PC-3 (cell line): ENCODE results near the gene RCN1. TPM values are rescaled to one million over a fixed set of nuclear protein-coding genes. Genes with fewer than 3 reads are reported as not detected.

ENCODE experiments used
- ATAC-seq: fragments of 200-7000 bp; cut with Tn5 transposase; 2 replicates; pipeline ENCODE4 v1.9.1; 2020; ENCODE audit warnings: mild to moderate bottlenecking, moderate library complexity
- BruUV-seq: library from RNA; stranded (reverse); fragments of 400-500 nt; replicated peaks from 2 replicates; lab custom pipeline; 2021; lab: Mats Ljungman, UMichigan
- CTCF ChIA-PET: fragments of 300-600 bp; sonication (Branson Sonifier 250); formaldehyde crosslinking; loops from one replicate; lab custom pipeline; 2022; ENCODE audit warnings: antibody characterized with exemption; lab: Charles Lee
- POLR2A ChIA-PET: fragments of 300-600 bp; sonication (Branson Sonifier 250); formaldehyde crosslinking; loops from one replicate; lab custom pipeline; 2022; ENCODE audit warnings: antibody characterized with exemption; ENCODE audit not compliant: unreplicated experiment; lab: Charles Lee
- DNase-seq: peaks from one replicate; pipeline ENCODE4 v3.0.0-alpha.2; 2015
- H2AFZ ChIP-seq: fragments of 300-600 bp; sonication (generic); 2 replicates; pipeline ENCODE4 v1.6.0; 2016; ENCODE audit warnings: antibody characterized with exemption, low read length
- H3F3A ChIP-seq: fragments of 300-600 bp; sonication (generic); one replicate; pipeline ENCODE4 v1.6.0; 2017; ENCODE audit warnings: antibody characterized with exemption, low read length, control low read depth, mild to moderate bottlenecking; ENCODE audit not compliant: unreplicated experiment
- H3K27ac ChIP-seq: fragments of 300-600 bp; sonication (generic); 2 replicates; pipeline ENCODE4 v1.5.1; 2016; ENCODE audit warnings: mild to moderate bottlenecking, low read length
- H3K27me3 ChIP-seq: fragments of 300-600 bp; sonication (generic); 2 replicates; pipeline ENCODE4 v1.6.1; 2016; ENCODE audit warnings: low read length, mixed read lengths
- H3K36me3 ChIP-seq: fragments of 300-600 bp; sonication (generic); 2 replicates; pipeline ENCODE4 v1.6.1; 2016; ENCODE audit warnings: low read depth, mixed run types, low read length, mixed read lengths
- H3K4me1 ChIP-seq: fragments of 300-600 bp; sonication (generic); 2 replicates; pipeline ENCODE4 v1.5.1; 2016; ENCODE audit warnings: low read length; ENCODE audit not compliant: insufficient read depth
- H3K4me2 ChIP-seq: fragments of 300-600 bp; sonication (generic); 2 replicates; pipeline ENCODE4 v1.6.0; 2016; ENCODE audit warnings: low read length
- H3K4me3 ChIP-seq: fragments of 300-600 bp; sonication (generic); 2 replicates; pipeline ENCODE4 v1.5.1; 2016; ENCODE audit warnings: mild to moderate bottlenecking, low read length, mixed read lengths
- H3K79me2 ChIP-seq: fragments of 300-600 bp; sonication (generic); 2 replicates; pipeline ENCODE4 v1.6.1; 2017; ENCODE audit warnings: low read length, mixed read lengths
- H3K9ac ChIP-seq: fragments of 300-600 bp; sonication (generic); 2 replicates; pipeline ENCODE4 v1.6.0; 2016; ENCODE audit warnings: mild to moderate bottlenecking, low read length
- H3K9me2 ChIP-seq: fragments of 300-600 bp; sonication (generic); replicated peaks from 2 replicates; pipeline ENCODE4 v1.6.1; 2016; ENCODE audit warnings: mixed run types, low read length, mixed read lengths
- H3K9me3 ChIP-seq: fragments of 300-600 bp; sonication (generic); 2 replicates; pipeline ENCODE4 v1.6.1; 2016; ENCODE audit warnings: low read length, mixed read lengths
- H4K20me1 ChIP-seq: fragments of 300-600 bp; sonication (generic); 2 replicates; pipeline ENCODE4 v1.6.1; 2016; ENCODE audit warnings: low read length, mixed read lengths
- CTCF ChIP-seq: fragments of 300-600 bp; sonication (generic); conservative IDR thresholded peaks from 2 replicates; pipeline ENCODE4 v1.5.1; 2017; ENCODE audit warnings: antibody characterized with exemption, low read depth, mild to moderate bottlenecking, low read length
- EZH2 ChIP-seq: fragments of 300-600 bp; sonication (generic); IDR thresholded peaks from one replicate; pipeline ENCODE4 v1.6.1; 2017; ENCODE audit warnings: antibody characterized with exemption, mild to moderate bottlenecking, low read length; ENCODE audit not compliant: unreplicated experiment
- EZH2phosphoT487 ChIP-seq: fragments of 300-600 bp; sonication (generic); IDR thresholded peaks from 2 replicates; pipeline ENCODE4 v1.6.1; 2018; ENCODE audit warnings: mild to moderate bottlenecking, antibody characterized with exemption, low read length, borderline replicate concordance
- intact Hi-C: fragments of 100-400 bp; cut with micrococcal nuclease; formaldehyde crosslinking; loops from 2 replicates; pipeline ENCODE4 v1.9.0; 2023
- total RNA-seq: library from RNA; depleted of rRNA; stranded (reverse); fragments of >200 nt; gene quantifications from 2 replicates; pipeline ENCODE4 v1.2.3, GENCODE V29; 2014

The RCN1 gene
- total RNA-seq, 1 experiment from 2014 or later: 110 TPM

GRCh38 chr11:32081901-32082300, 9.0 kb upstream of the RCN1 start:
- BruUV-seq: no TSS peak
- DNase-seq (no peak), ATAC-seq (no peak; the same call in 1 of the 2 replicates)
- Histone ChIP-seq H3K4me2 (no peak overlapping the region), H3K4me1 (peaks cover 17% of the 10 kb centered on the region), H3F3A (no peaks in the 10 kb centered on the region), H4K20me1 (no peaks in the 10 kb centered on the region), H3K27me3 (no peaks in the 10 kb centered on the region), H3K27ac (peak overlapping the region; percentile 68; the same call in 1 of the 2 replicates), H2AFZ (no peak overlapping the region), H3K9me3 (no peaks in the 10 kb centered on the region), H3K79me2 (no peaks in the 10 kb centered on the region), H3K9ac (no peak overlapping the region), H3K9me2 (no peaks in the 10 kb centered on the region), H3K36me3 (no peaks in the 10 kb centered on the region), H3K4me3 (no peak overlapping the region)
- TF ChIP-seq CTCF: no peak
- no peak for TF ChIP-seq EZH2phosphoT487
- TF ChIP-seq EZH2: no peak
- CTCF ChIA-PET: no interaction called here
- POLR2A ChIA-PET: no interaction called here
- intact Hi-C loops: no loop called here

DNA sequence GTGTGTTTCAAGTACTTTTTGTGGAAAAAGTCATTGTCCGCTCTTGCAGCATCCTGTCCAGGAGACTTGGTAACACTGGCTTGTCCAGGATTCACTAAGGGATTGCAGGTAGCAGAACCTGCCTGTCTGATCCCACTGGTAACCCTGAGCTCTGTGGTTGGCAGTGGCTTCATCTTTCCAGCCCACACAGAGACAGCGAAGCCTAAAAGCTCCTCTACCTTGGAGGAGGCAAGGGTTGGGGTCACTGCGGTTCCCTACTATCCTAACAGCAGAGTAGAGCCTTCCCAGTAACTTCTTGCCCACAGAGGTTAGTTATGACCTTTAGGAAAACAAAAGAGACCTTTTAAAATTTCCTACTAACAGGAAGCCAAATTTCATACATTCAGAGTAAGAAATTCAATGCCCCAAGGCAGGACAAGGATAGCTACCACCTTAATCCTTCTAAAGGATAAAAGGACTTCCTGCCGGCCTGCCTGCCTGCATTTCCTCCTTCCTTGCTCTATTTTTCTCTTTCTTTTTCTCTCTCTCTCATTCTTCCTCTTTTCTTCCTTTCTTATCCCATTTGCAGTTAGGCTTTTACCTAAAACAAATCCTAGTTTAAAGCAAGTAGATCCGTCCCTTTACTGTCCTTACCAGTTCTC, 8.4 kb upstream of the RCN1 start:
- DNase-seq: no peak
- Histone ChIP-seq H2AFZ (no peak overlapping the region), H3F3A (no peaks in the 10 kb centered on the region), H3K36me3 (no peaks in the 10 kb centered on the region), H3K9ac (no peak overlapping the region), H3K79me2 (no peaks in the 10 kb centered on the region), H3K4me3 (no peak overlapping the region), H3K27me3 (no peaks in the 10 kb centered on the region), H3K9me3 (no peaks in the 10 kb centered on the region), H3K4me1 (peaks cover 21% of the 10 kb centered on the region), H4K20me1 (no peaks in the 10 kb centered on the region), H3K4me2 (no peak overlapping the region), H3K9me2 (no peaks in the 10 kb centered on the region), H3K27ac (no peak overlapping the region)
- POLR2A ChIA-PET: no interaction called here
- intact Hi-C loops: no loop called here
- TF ChIP-seq CTCF (no peak), EZH2 (no peak), EZH2phosphoT487 (no peak)
- CTCF ChIA-PET: interaction anchor here (0.6 kb wide), 1 partner anchor 30 kb away, joined by 3 read pairs; no protein-coding TSS in a partner anchor
- no TSS peak for BruUV-seq
- ATAC-seq: no peak

GRCh38 chr11:32087597-32087996, 3.3 kb upstream of the RCN1 start:
- DNase-seq: peak; percentile 4
- POLR2A ChIA-PET: no interaction called here

More at GRCh38 chr11:32087597-32087996, 3.3 kb upstream of the RCN1 start:
- peaks cover 33% of the 10 kb centered on the region for H3K4me1 ChIP-seq
- no peak for TF ChIP-seq CTCF
- no peak for TF ChIP-seq EZH2phosphoT487
- TF ChIP-seq EZH2: no peak
- no peaks in the 10 kb centered on the region for H3K9me2 ChIP-seq
- H3K4me3 ChIP-seq: peak overlapping the region; percentile 58; the same call in 1 of the 2 replicates
- H3K9me3 ChIP-seq: no peaks in the 10 kb centered on the region
- H3K36me3 ChIP-seq: no peaks in the 10 kb centered on the region
- H3K27me3 ChIP-seq: no peaks in the 10 kb centered on the region
- peak overlapping the region; percentile 75 for H3K27ac ChIP-seq
- peak overlapping the region; percentile 86 for H3K4me2 ChIP-seq
- intact Hi-C loops: no loop called here
- no peak for ATAC-seq
- CTCF ChIA-PET: no interaction called here
- H3K9ac ChIP-seq: no peak overlapping the region
- no peaks in the 10 kb centered on the region for H3F3A ChIP-seq
- peaks cover 14% of the 10 kb centered on the region for H3K79me2 ChIP-seq
- peaks cover 4% of the 10 kb centered on the region for H4K20me1 ChIP-seq
- H2AFZ ChIP-seq: no peak overlapping the region
- no TSS peak for BruUV-seq
